Tibial artery (tissue), 4 donors: ENCODE data around the gene OCA2.

ENCODE experiments used
- DNase-seq, 2 donors: peaks; one replicate each; pipeline ENCODE4 v3.0.0-alpha.2; 2019
- H3K27ac ChIP-seq, 2 donors: fragments of 200-600 bp; sonication (generic) in 1 of 2; 1 replicate in 1 of 2; 2 replicates in 1 of 2; pipeline ENCODE4 v1.5.1; 2018 to 2019; ENCODE audit warnings: mild to moderate bottlenecking in 1 of 2
- H3K27me3 ChIP-seq, 2 donors: fragments of 200-600 bp; sonication (generic) in 1 of 2; one replicate each; pipeline versions ENCODE4 v1.5.1 to v1.6.0; 2016 to 2019
- H3K36me3 ChIP-seq, 3 donors: fragments of 200-600 bp; sonication (generic) in 2 of 3; one replicate each; pipeline ENCODE4 v1.5.1; 2016 to 2019; ENCODE audit warnings: mild to moderate bottlenecking in 2 of 3
- H3K4me1 ChIP-seq, 4 donors: fragments of 200-600 bp; sonication (generic) in 2 of 4; 1 replicate in 3 of 4; 2 replicates in 1 of 4; pipeline ENCODE4 v1.5.1; 2016 to 2019
- H3K4me3 ChIP-seq, 2 donors: fragments of 200-600 bp; sonication (generic) in 1 of 2; 1 replicate in 1 of 2; 2 replicates in 1 of 2; pipeline ENCODE4 v1.5.1; 2018 to 2019; ENCODE audit warnings: mild to moderate bottlenecking in 2 of 2
- H3K9me3 ChIP-seq, 3 donors: fragments of 200-600 bp; sonication (generic) in 1 of 3; one replicate each; pipeline ENCODE4 v1.5.1; 2016 to 2019
- CTCF ChIP-seq, 2 experiments: fragments of 200-600 bp in 1 of 2; fragments of 450-650 bp in 1 of 2; IDR thresholded peaks; one replicate each; pipeline ENCODE4 v1.5.1; 2017 to 2019; ENCODE audit warnings: antibody characterized with exemption in 2 of 2, mild to moderate bottlenecking in 1 of 2, moderate library complexity in 1 of 2
- intact Hi-C: fragments of 100-400 bp; cut with DNase I; formaldehyde crosslinking; loops from one replicate; pipeline ENCODE4 v1.15.0; 2023; ENCODE audit warnings: low total_unique reads

OCA2 gene

DNA sequence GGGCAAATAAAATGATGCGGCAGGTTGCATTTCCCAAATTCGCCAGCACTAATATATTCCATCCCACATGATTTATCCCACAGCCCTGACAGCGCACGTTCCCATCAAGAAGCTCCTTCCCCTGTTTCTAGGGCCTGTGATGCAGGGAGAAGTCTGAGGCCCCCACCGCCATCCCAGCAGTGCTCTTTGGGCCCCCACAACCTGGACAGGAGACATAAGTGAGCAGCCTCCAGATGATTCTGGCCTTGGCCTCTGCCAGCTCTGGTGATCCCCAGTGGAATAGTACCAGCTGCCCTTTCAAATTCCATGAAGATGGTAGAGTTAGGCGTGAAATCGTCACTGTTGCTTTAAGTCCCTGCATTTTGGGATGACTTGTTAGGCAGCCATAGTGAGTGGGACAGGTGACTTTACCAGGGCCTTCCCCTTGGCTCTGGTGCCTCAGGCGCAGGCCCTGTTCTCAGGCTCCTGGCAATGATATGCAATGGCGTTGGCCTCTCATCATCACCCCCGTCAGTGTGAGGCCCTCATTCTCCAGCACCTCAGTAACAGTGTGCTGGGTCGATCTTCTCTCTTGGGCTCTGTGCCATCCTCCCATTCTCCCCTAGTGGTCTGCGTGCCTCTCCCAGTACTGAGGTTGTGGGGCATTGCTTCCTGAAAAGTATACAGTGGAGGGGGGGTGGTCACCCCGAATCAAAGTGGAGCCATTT is 263.7 kb downstream of the OCA2 start:
- intact Hi-C loops, result no loop called here
- no peak for TF ChIP-seq CTCF (IDR thresholded peaks at IDR 0.05)
- H3K27ac ChIP-seq, result no peak overlapping the region
- H3K27me3 ChIP-seq, result no peaks in the 10 kb centered on the region
- no peak overlapping the region for H3K4me3 ChIP-seq
- no peaks in the 10 kb centered on the region for H3K36me3 ChIP-seq
- no peaks in the 10 kb centered on the region for H3K4me1 ChIP-seq
- no peak for DNase-seq
- H3K9me3 ChIP-seq, result no peaks in the 10 kb centered on the region

- no peak for TF ChIP-seq CTCF (IDR thresholded peaks at IDR 0.05)
- Histone ChIP-seq H3K27ac (no peak overlapping the region), H3K4me1 (no peaks in the 10 kb centered on the region), H3K36me3 (no peaks in the 10 kb centered on the region), H3K4me3 (no peak overlapping the region), H3K9me3 (no peaks in the 10 kb centered on the region), H3K27me3 (no peaks in the 10 kb centered on the region)
- intact Hi-C loops, result no loop called here
- DNase-seq, result no peak
Measured at GRCh38 chr15:27834684-27835083, 264.4 kb downstream of the OCA2 start.

- Histone ChIP-seq H3K27me3 (no peaks in the 10 kb centered on the region), H3K9me3 (no peaks in the 10 kb centered on the region), H3K4me3 (no peak overlapping the region), H3K4me1 (no peaks in the 10 kb centered on the region), H3K36me3 (no peaks in the 10 kb centered on the region), H3K27ac (no peak overlapping the region)
- DNase-seq, result no peak
- TF ChIP-seq CTCF (IDR thresholded peaks at IDR 0.05), result no peak
- intact Hi-C loops, result no loop called here
Measured at GRCh38 chr15:27833974-27834373, 265.1 kb downstream of the OCA2 start.

DNA sequence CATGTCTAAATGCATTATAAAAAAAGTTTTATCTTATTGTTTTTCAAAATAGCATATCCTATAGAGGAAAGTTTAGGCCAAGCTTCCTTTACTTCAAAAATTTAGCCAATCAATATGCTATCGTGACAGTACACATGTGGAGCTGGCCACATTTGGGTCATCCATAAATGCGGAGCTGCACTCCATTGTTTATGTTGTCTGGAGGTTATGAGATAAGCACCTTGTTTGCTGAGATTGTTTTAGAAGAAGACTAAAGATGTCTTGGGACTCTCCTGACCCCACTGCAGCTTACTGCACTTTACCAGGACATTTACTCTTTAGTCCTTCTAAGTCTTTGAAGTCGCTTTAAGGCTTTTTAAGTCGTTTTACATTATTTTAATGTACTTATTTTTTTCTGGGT is 265.9 kb downstream of the OCA2 start:
- TF ChIP-seq CTCF (IDR thresholded peaks at IDR 0.05), result no peak
- H3K27me3 ChIP-seq, result no peaks in the 10 kb centered on the region
- no peak for DNase-seq
- no peaks in the 10 kb centered on the region for H3K4me1 ChIP-seq
- no peak overlapping the region for H3K4me3 ChIP-seq
- no peak overlapping the region for H3K27ac ChIP-seq
- no peaks in the 10 kb centered on the region for H3K9me3 ChIP-seq
- intact Hi-C loops, result no loop called here
- H3K36me3 ChIP-seq, result no peaks in the 10 kb centered on the region

DNA sequence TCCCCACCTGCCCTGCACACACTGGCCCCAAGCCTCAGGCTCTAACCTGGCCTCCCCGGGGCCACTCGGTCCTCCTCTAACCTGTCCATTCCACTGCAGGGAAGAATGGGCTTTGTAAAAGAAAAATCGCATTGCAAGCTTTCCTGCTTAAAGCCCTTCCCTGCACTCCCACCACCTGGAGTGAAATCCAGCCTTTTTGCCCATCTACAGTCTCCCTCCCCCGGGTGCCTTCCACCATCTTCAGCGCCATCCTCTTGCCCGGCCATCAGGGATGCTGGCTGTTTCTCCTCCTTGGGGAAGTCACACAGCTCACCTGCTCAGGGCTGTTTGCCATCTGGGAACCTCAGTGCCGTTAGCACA is 266.9 kb downstream of the OCA2 start:
- no peak overlapping the region for H3K4me3 ChIP-seq
- TF ChIP-seq CTCF (IDR thresholded peaks at IDR 0.05), result no peak
- no peaks in the 10 kb centered on the region for H3K4me1 ChIP-seq
- no peaks in the 10 kb centered on the region for H3K27me3 ChIP-seq
- no peak for DNase-seq
- no peaks in the 10 kb centered on the region for H3K9me3 ChIP-seq
- H3K36me3 ChIP-seq, result no peaks in the 10 kb centered on the region
- intact Hi-C loops, result no loop called here
- H3K27ac ChIP-seq, result no peak overlapping the region
